ENCODE measurements around the gene ADAM22. TPM values are rescaled to one million over a fixed set of nuclear protein-coding genes. Genes with fewer than 3 reads are reported as not detected.

The ADAM22 gene
- total RNA-seq, 1 experiment from 2014 or later = 10.0 TPM

DNA sequence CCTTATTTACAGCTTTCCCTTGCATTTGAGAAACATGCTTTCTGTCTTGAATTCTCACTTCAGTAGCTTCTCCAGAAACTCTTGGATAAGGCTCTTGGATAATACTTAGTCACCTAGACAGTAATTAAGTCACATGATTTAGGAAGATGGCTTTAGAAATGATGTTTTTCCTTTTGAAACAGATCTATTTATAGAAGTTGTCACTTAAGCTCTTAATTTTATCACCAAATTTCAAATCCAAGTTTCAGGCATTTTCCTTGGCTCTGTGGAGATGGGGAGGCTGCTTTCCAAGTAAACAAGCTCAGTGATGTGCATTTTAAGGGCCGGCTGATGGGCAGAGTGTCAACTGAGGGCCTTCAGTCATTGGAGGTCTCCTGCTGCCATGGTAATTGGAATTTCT lies 155.5 kb downstream of the ADAM22 start:
- Histone ChIP-seq H2AFZ (ENCODE audit: low read depth, low read length, poor library complexity, severe bottlenecking) (no peak overlapping the region), H3K4me3 (replicated peaks in 1 of 2; ENCODE audit: low read depth in 1 of 2, low read length in 2 of 2) (no peak overlapping the region), H3K79me2 (ENCODE audit: insufficient read depth, low read length) (no peaks in the 10 kb centered on the region), H3K9me3 (ENCODE audit: control insufficient read depth in 1 of 2, insufficient read depth in 1 of 2, low read depth in 1 of 2, low read length in 2 of 2) (no peaks in the 10 kb centered on the region), H3K9me2 (ENCODE audit: insufficient read depth) (no peaks in the 10 kb centered on the region), H3K27me3 (ENCODE audit: insufficient read depth, low read length) (no peaks in the 10 kb centered on the region), H3K27ac (ENCODE audit: low read depth, low read length) (no peak overlapping the region), H3K4me2 (ENCODE audit: low read length) (no peak overlapping the region), H3K4me1 (ENCODE audit: control insufficient read depth in 1 of 2, insufficient read depth in 2 of 2, low read length in 2 of 2) (no peaks in the 10 kb centered on the region), H4K20me1 (ENCODE audit: insufficient read depth) (no peaks in the 10 kb centered on the region), H3K9ac (ENCODE audit: low read length) (no peak overlapping the region), H3K36me3 (ENCODE audit: control insufficient read depth in 1 of 2, insufficient read depth in 2 of 2, low read length in 2 of 2) (no peaks in the 10 kb centered on the region)
- TF ChIP-seq EZH2 (IDR thresholded peaks at IDR 0.05) (no peak), TCF7L2 (IDR thresholded peaks at IDR 0.05; ENCODE audit: borderline replicate concordance, extremely low read depth, insufficient read depth, insufficient read length) (no peak), JUND (IDR thresholded peaks at IDR 0.05) (no peak), SIN3A (IDR thresholded peaks at IDR 0.05; ENCODE audit: low read depth) (no peak), RAD21 (IDR thresholded peaks at IDR 0.05; ENCODE audit: low read depth) (no peak), CBX3 (IDR thresholded peaks at IDR 0.05; ENCODE audit: low read depth) (no peak), ZNF274 (IDR thresholded peaks at IDR 0.05; ENCODE audit: low read depth, low read length) (no peak), POLR2AphosphoS5 (IDR thresholded peaks at IDR 0.05; ENCODE audit: low read depth, low read length) (no peak), SP1 (IDR thresholded peaks at IDR 0.05; ENCODE audit: low read depth) (no peak), FOSL1 (IDR thresholded peaks at IDR 0.05; ENCODE audit: low read depth) (no peak)
- TF ChIP-seq, protein P1, sequence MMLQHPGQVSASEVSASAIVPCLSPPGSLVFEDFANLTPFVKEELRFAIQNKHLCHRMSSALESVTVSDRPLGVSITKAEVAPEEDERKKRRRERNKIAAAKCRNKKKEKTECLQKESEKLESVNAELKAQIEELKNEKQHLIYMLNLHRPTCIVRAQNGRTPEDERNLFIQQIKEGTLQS (IDR thresholded peaks at IDR 0.05) = no peak
- TF ChIP-seq, protein P2, sequence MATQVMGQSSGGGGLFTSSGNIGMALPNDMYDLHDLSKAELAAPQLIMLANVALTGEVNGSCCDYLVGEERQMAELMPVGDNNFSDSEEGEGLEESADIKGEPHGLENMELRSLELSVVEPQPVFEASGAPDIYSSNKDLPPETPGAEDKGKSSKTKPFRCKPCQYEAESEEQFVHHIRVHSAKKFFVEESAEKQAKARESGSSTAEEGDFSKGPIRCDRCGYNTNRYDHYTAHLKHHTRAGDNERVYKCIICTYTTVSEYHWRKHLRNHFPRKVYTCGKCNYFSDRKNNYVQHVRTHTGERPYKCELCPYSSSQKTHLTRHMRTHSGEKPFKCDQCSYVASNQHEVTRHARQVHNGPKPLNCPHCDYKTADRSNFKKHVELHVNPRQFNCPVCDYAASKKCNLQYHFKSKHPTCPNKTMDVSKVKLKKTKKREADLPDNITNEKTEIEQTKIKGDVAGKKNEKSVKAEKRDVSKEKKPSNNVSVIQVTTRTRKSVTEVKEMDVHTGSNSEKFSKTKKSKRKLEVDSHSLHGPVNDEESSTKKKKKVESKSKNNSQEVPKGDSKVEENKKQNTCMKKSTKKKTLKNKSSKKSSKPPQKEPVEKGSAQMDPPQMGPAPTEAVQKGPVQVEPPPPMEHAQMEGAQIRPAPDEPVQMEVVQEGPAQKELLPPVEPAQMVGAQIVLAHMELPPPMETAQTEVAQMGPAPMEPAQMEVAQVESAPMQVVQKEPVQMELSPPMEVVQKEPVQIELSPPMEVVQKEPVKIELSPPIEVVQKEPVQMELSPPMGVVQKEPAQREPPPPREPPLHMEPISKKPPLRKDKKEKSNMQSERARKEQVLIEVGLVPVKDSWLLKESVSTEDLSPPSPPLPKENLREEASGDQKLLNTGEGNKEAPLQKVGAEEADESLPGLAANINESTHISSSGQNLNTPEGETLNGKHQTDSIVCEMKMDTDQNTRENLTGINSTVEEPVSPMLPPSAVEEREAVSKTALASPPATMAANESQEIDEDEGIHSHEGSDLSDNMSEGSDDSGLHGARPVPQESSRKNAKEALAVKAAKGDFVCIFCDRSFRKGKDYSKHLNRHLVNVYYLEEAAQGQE (IDR thresholded peaks at IDR 0.05; ENCODE audit: low read depth) = no peak
- TF ChIP-seq, protein P3, sequence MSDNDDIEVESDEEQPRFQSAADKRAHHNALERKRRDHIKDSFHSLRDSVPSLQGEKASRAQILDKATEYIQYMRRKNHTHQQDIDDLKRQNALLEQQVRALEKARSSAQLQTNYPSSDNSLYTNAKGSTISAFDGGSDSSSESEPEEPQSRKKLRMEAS (IDR thresholded peaks at IDR 0.05) = no peak
- CTCF ChIA-PET = no interaction called here
- intact Hi-C loops (cut with micrococcal nuclease) = no loop called here
- ATAC-seq = no peak
- POLR2A ChIA-PET = no interaction called here
- no peak for DNase-seq (ENCODE audit: low read depth, low spot score)
- BruUV-seq (replicated peaks) = no TSS peak
- RAD21 ChIA-PET (ENCODE audit: low non-redundant PET in 1 of 2, low total read pairs in 2 of 2, uncharacterized antibody in 2 of 2, unreplicated experiment in 2 of 2) = interaction anchor here in 1 of 2 experiments (0.7 kb wide), 1 partner anchor 1533 kb away, joined by 4 read pairs; no protein-coding TSS in a partner anchor
